Stomach (tissue), 4 donors: ENCODE measurements around the gene COL5A1.

ENCODE experiments used
- CTCF ChIP-seq, 7 experiments: fragments of 450-650 bp in 4 of 7; fragments of 200-600 bp in 3 of 7; sonication (generic) in 3 of 7; IDR thresholded peaks; one replicate each; pipeline ENCODE4 v1.5.1; 2016 to 2019; ENCODE audit warnings: antibody characterized with exemption in 7 of 7, control low read depth in 2 of 7, mild to moderate bottlenecking in 1 of 7
- EP300 ChIP-seq: sonication (generic); formaldehyde crosslinking; IDR thresholded peaks from one replicate; pipeline ENCODE4 v1.6.1; 2017; ENCODE audit warnings: antibody characterized with exemption
- POLR2A ChIP-seq, 4 donors: fragments of 450-650 bp; IDR thresholded peaks; one replicate each; pipeline ENCODE4 v1.6.1; 2016; ENCODE audit warnings: antibody characterized with exemption in 4 of 4, control low read depth in 2 of 4, mild to moderate bottlenecking in 1 of 4, moderate library complexity in 1 of 4
- POLR2AphosphoS5 ChIP-seq, 3 donors: sonication (generic); formaldehyde crosslinking; IDR thresholded peaks; one replicate each; pipeline ENCODE4 v1.6.1; 2016; ENCODE audit warnings: antibody characterized with exemption in 3 of 3

- no peak for TF ChIP-seq CTCF (IDR thresholded peaks at IDR 0.05)
- TF ChIP-seq POLR2AphosphoS5 (IDR thresholded peaks at IDR 0.05) = no peak
- TF ChIP-seq POLR2A (IDR thresholded peaks at IDR 0.05) = no peak
- TF ChIP-seq EP300 = no peak
Measured at GRCh38 chr9:134827559-134827958, 186.0 kb downstream of the COL5A1 start.
